Right renal cortex interstitium (tissue), 3 donors: ENCODE measurements around the gene PHTF2. TPM values are rescaled to one million over a fixed set of nuclear protein-coding genes. Genes with fewer than 3 reads are reported as not detected.
A peak's percentile ranks its signal among the peaks of the same experiment; 100 is the strongest.
"Not testable (repeated sequence)": the region's sequence is repeated elsewhere in the genome, so short reads cannot be mapped to it uniquely, and the experiment has no call there.

ENCODE experiments used
- DNase-seq, 3 donors: peaks; one replicate each; pipeline ENCODE4 v3.0.0-alpha.2; 2013; ENCODE audit warnings: low read depth in 3 of 3, low spot score in 2 of 3
- polyA plus RNA-seq, 3 donors: library from polyadenylated mRNA; unstranded; fragments of 120-200 nt; gene quantifications; one replicate each; pipeline ENCODE4 v1.2.1, GENCODE V29; 2013; ENCODE audit not compliant: insufficient read length in 3 of 3

The PHTF2 gene
- polyA plus RNA-seq = 10 to 100 TPM; 22.2 to 28.8 (median 25.9) TPM

- DNase-seq = peak; percentile 98 to 99 (median 98)
Measured at GRCh38 chr7:77798394-77799077, at the start of gene PHTF2, which contains the start of gene TMEM60. Gene PHTF2, plus strand, starts transcription at chr7:77798773. Gene TMEM60, minus strand, starts transcription at chr7:77798434. Its CDS starts 4,061 bp downstream, at chr7:77794373.

- no peak for DNase-seq
Measured at GRCh38 chr7:77752016-77752415, 46.6 kb upstream of the PHTF2 start.

- DNase-seq = no peak
Measured at GRCh38 chr7:77753173-77753572, 45.4 kb upstream of the PHTF2 start.

GRCh38 chr7:77757589-77757988 is 41.0 kb upstream of the PHTF2 start:
- DNase-seq = no peak

GRCh38 chr7:77759294-77759889 is 39.2 kb upstream of the PHTF2 start:
- peak; percentile 39 to 45 (median 39) for DNase-seq

- DNase-seq = no peak
Measured at GRCh38 chr7:77760809-77761453, 37.6 kb upstream of the PHTF2 start.

- DNase-seq = no peak
Measured at GRCh38 chr7:77765481-77765880, 33.1 kb upstream of the PHTF2 start.

GRCh38 chr7:77765906-77766800 is 32.4 kb upstream of the PHTF2 start:
- DNase-seq = no peak

- no peak for DNase-seq
Measured at GRCh38 chr7:77766801-77767605, 31.6 kb upstream of the PHTF2 start.

- DNase-seq = no peak
Measured at GRCh38 chr7:77770316-77770715, 28.3 kb upstream of the PHTF2 start.

GRCh38 chr7:77771901-77772300 is 26.7 kb upstream of the PHTF2 start:
- DNase-seq = no peak

- no peak for DNase-seq
Measured at GRCh38 chr7:77778535-77778934, 20.0 kb upstream of the PHTF2 start.

GRCh38 chr7:77782383-77782782 is 16.2 kb upstream of the PHTF2 start:
- DNase-seq = no peak

- DNase-seq = no peak
Measured at GRCh38 chr7:77783111-77783510, 15.5 kb upstream of the PHTF2 start.

- no peak for DNase-seq
Measured at GRCh38 chr7:77783545-77783944, 15.0 kb upstream of the PHTF2 start.

GRCh38 chr7:77784426-77784825 is 14.1 kb upstream of the PHTF2 start:
- DNase-seq = not testable (repeated sequence)

- DNase-seq = no peak
Measured at GRCh38 chr7:77786018-77786417, 12.6 kb upstream of the PHTF2 start.

- no peak for DNase-seq
Measured at GRCh38 chr7:77786741-77787140, 11.8 kb upstream of the PHTF2 start.

- no peak for DNase-seq
Measured at GRCh38 chr7:77788327-77788902, 10.2 kb upstream of the PHTF2 start.

GRCh38 chr7:77791336-77791735 is 7.2 kb upstream of the PHTF2 start:
- DNase-seq = no peak
